ENCODE measurements around the gene PPP2R5C. TPM values are rescaled to one million over a fixed set of nuclear protein-coding genes. Genes with fewer than 3 reads are reported as not detected.

PPP2R5C gene
- polyA plus RNA-seq, 3 donors, result 61.9 to 72.5 (median 64.0) TPM

DNA sequence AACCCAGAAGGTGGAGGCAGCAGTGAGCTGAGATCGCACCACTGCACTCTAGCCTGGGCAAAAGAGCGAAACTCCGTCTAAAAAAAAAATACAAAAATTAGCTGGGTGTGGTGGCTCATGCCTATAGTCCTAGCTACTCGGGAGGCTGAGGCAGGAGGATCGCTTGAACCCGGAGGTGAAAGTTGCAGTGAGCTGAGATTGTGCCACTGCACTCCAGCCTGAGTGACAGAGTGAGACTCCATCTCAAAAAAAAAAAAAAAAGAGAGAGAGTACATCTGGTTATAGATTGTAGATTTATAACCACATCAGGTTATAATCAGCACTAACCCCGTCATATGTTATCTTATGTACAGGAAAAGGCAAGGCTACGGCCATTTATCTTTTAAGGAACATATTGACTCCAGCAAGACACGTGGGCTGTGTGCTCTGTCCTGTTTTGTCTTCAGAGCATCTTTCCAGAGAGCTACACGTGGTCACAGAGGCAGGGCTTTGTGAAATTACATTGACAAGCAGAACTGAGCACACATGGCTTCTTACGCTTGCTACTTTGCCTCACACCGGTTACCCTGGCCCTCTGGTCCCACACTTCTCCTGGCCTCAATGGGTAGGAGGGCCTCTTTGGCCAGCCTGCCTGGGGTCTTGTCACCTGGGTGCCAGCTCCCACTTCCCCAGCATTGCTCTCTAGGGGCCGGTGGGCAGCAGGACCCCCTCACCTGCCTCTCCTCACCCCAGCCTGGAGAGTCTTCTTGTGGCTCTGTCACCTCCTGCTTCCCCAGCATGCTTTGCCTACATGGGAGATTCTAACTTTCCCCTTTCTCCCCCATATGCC is 196.1 kb downstream of the PPP2R5C start:
- 94% methylated on average over 10 of the region's 13 CpGs for WGBS (ENCODE audit: insufficient coverage)
- Mint-ChIP-seq H3K4me3 (no peak overlapping the region), H3K27ac (no peak overlapping the region), H3K36me3 (no peaks in the 10 kb centered on the region), H3K4me1 (peaks cover 7% of the 10 kb centered on the region), H3K27me3 (ENCODE audit: low read depth in 3 of 3) (peaks cover 2 to 5% (median 3%) of the 10 kb centered on the region in 3 donors), H3K9me3 (peaks cover 0 to 2% (median 0%) of the 10 kb centered on the region in 7 donors)
- no peaks in the 10 kb centered on the region for H4K20me1 ChIP-seq (ENCODE audit: insufficient read depth, low read length)
- H3K27me3 ChIP-seq (ENCODE audit: control insufficient read depth in 2 of 2, insufficient read depth in 2 of 2, low read length in 2 of 2), result no peaks in the 10 kb centered on the region
- no peak overlapping the region for H3K27ac ChIP-seq (ENCODE audit: low read depth in 1 of 2, low read length in 2 of 2)
- H2AFZ ChIP-seq (ENCODE audit: insufficient read depth, low read depth, low read length, poor library complexity, severe bottlenecking), result no peak overlapping the region
- H3K4me1 ChIP-seq (ENCODE audit: control insufficient read depth in 1 of 2, insufficient read depth in 2 of 2, low read length in 2 of 2), result peaks cover 0 to 3% of the 10 kb centered on the region in 2 donors
- no peak for TF ChIP-seq CTCF (IDR thresholded peaks at IDR 0.05)
- intact Hi-C loops (cut with micrococcal nuclease), result loop anchor here in 1 of 2 donors (5.0 kb wide), 1 partner anchor 35 kb away; no protein-coding TSS in a partner anchor
- H3K9me3 ChIP-seq (replicated peaks in 1 of 2; ENCODE audit: control insufficient read depth in 1 of 2, insufficient read depth in 1 of 2, low read length in 2 of 2), result no peaks in the 10 kb centered on the region
- no peak overlapping the region for H3K4me2 ChIP-seq (replicated peaks; ENCODE audit: extremely low read depth, low read length, poor library complexity, severe bottlenecking)
- H3K79me2 ChIP-seq (ENCODE audit: insufficient read depth, low read length), result no peaks in the 10 kb centered on the region
- H3K36me3 ChIP-seq (replicated peaks in 1 of 2; ENCODE audit: control insufficient read depth in 1 of 2, insufficient read depth in 2 of 2, low read length in 2 of 2), result no peaks in the 10 kb centered on the region
- H3K9ac ChIP-seq (ENCODE audit: insufficient read depth, low read length, poor library complexity, severe bottlenecking), result no peak overlapping the region
- DNase-seq, result no peak
- H3K4me3 ChIP-seq (replicated peaks in 1 of 3; ENCODE audit: low read depth in 2 of 3, low read length in 3 of 3), result no peak overlapping the region

- intact Hi-C loops (cut with micrococcal nuclease), result loop anchor here in 1 of 2 donors (5.0 kb wide), 1 partner anchor 34 kb away; no protein-coding TSS in a partner anchor
- H3K36me3 Mint-ChIP-seq, result no peaks in the 10 kb centered on the region
Measured at GRCh38 chr14:101958418-101959180, 197.1 kb downstream of the PPP2R5C start.

More at GRCh38 chr14:101958418-101959180, 197.1 kb downstream of the PPP2R5C start:
- Mint-ChIP-seq H3K4me3 (no peak overlapping the region), H3K4me1 (peaks cover 7% of the 10 kb centered on the region), H3K27ac (no peak overlapping the region), H3K9me3 (peaks cover 0 to 2% (median 0%) of the 10 kb centered on the region in 7 donors), H3K27me3 (ENCODE audit: low read depth in 3 of 3) (peaks cover 2 to 5% (median 3%) of the 10 kb centered on the region in 3 donors)
- Histone ChIP-seq H3K36me3 (replicated peaks in 1 of 2; ENCODE audit: control insufficient read depth in 1 of 2, insufficient read depth in 2 of 2, low read length in 2 of 2) (no peaks in the 10 kb centered on the region), H3K9me3 (replicated peaks in 1 of 2; ENCODE audit: control insufficient read depth in 1 of 2, insufficient read depth in 1 of 2, low read length in 2 of 2) (no peaks in the 10 kb centered on the region), H3K4me3 (replicated peaks in 1 of 3; ENCODE audit: low read depth in 2 of 3, low read length in 3 of 3) (no peak overlapping the region), H4K20me1 (ENCODE audit: insufficient read depth, low read length) (peaks cover 2% of the 10 kb centered on the region), H2AFZ (ENCODE audit: insufficient read depth, low read depth, low read length, poor library complexity, severe bottlenecking) (no peak overlapping the region), H3K27me3 (ENCODE audit: control insufficient read depth in 2 of 2, insufficient read depth in 2 of 2, low read length in 2 of 2) (no peaks in the 10 kb centered on the region), H3K27ac (ENCODE audit: low read depth in 1 of 2, low read length in 2 of 2) (no peak overlapping the region), H3K4me2 (replicated peaks; ENCODE audit: extremely low read depth, low read length, poor library complexity, severe bottlenecking) (no peak overlapping the region), H3K79me2 (ENCODE audit: insufficient read depth, low read length) (no peaks in the 10 kb centered on the region), H3K9ac (ENCODE audit: insufficient read depth, low read length, poor library complexity, severe bottlenecking) (no peak overlapping the region), H3K4me1 (ENCODE audit: control insufficient read depth in 1 of 2, insufficient read depth in 2 of 2, low read length in 2 of 2) (peaks cover 0 to 3% of the 10 kb centered on the region in 2 donors)
- DNase-seq, result no peak
- WGBS (ENCODE audit: insufficient coverage), result 81% methylated on average over 4 of the region's 11 CpGs
- no peak for TF ChIP-seq CTCF (IDR thresholded peaks at IDR 0.05)

All from CD14-positive monocyte (primary cell).